ENCODE results near the gene CCSER1.

GRCh38 chr4:90162566-90162965, 35.4 kb downstream of the CCSER1 start:
- TF ChIP-seq POLR2A (IDR thresholded peaks at IDR 0.05; ENCODE audit: low read depth, low read length) (no peak), POLR2AphosphoS5 (IDR thresholded peaks at IDR 0.05; ENCODE audit: low read depth, low read length) (no peak)
